HG03103 (cell line): ENCODE measurements around the gene ITPR1.

Source experiments
- ATAC-seq: cut with Tn5 transposase; IDR thresholded peaks from one replicate; pipeline ENCODE4 v1.9.1; 2021; ENCODE audit warnings: low read depth; ENCODE audit not compliant: unreplicated experiment

ITPR1 gene

GRCh38 chr3:4766716-4767499 is 273.8 kb downstream of the ITPR1 start:
- ATAC-seq: no peak

DNA sequence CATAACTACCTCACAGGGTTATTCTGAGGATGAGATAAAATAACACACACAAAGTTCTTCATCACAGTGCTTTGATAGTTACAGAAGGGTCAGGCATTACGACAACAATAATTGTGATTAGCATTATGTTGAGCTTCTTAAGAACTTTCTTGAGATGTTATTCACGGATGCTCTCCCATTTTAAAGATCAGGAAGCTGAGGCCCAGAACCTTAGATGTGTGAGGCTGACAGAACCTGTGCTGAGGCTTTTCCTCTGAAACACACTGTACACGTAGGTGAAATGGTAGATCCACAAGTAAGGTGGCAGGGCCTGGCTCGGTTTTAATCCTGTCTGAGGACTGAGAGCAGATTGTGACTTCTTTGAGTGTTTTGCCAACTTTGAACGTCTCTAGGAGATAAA is 274.9 kb downstream of the ITPR1 start:
- no peak for ATAC-seq

DNA sequence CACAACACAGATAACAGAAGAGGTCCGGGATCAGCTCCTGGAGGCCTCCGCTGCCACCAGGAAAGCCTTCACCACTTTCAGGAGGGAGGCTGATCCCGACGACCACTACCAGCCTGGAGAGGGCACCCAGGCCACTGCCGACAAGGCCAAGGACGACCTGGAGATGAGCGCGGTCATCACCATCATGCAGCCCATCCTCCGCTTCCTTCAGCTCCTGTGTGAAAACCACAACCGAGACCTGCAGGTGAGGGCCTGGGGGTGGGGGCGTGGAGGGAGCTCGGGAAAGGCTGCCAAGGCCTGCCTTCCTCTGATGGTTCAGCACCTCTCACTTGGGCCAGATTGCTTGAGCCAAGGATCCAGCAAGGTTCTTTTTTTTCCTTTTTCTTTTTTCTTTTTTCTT is 275.4 kb downstream of the ITPR1 start:
- ATAC-seq: no peak

GRCh38 chr3:4770561-4770960 is 277.4 kb downstream of the ITPR1 start:
- ATAC-seq: no peak

GRCh38 chr3:4771243-4771642 is 278.1 kb downstream of the ITPR1 start:
- no peak for ATAC-seq

- ATAC-seq: no peak
These were observed 279.1 kb downstream of the ITPR1 start for GRCh38 chr3:4772171-4772804.

- no peak for ATAC-seq
These were observed 279.7 kb downstream of the ITPR1 start for GRCh38 chr3:4772858-4773257.

- ATAC-seq: no peak
These were observed 280.4 kb downstream of the ITPR1 start for GRCh38 chr3:4773583-4773982.

GRCh38 chr3:4774531-4774930 is 281.4 kb downstream of the ITPR1 start:
- ATAC-seq: no peak

DNA sequence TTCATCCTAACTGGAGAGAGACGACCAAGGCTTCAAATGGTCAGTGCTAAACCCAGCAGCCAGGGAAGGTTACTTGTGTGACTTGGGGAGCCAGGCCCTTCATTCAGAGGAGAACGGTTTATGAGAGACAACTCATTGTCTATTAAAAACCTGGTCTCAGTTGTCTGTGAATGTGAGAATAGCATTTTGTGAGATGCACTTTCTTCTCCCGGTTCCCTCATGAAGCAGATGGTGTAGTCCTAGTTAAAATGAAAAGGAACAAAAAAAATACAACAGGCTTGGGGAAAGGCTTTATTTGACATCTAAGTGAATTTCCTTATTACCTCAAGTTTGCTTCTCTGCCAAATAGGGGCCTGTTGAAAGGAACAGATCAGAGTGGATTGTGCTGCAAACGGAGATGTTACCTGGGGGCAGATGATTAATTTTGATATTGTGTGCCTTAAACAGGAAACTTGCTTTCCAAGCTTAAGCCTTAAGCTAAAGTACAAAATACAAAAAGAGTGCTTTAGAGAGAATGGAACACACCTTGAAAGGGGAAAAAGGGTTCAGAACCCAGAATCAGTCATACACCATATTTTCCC is 283.3 kb downstream of the ITPR1 start:
- ATAC-seq: peak; percentile 36

- peak; percentile 80 for ATAC-seq
These were observed 283.9 kb downstream of the ITPR1 start for GRCh38 chr3:4776980-4777581.

DNA sequence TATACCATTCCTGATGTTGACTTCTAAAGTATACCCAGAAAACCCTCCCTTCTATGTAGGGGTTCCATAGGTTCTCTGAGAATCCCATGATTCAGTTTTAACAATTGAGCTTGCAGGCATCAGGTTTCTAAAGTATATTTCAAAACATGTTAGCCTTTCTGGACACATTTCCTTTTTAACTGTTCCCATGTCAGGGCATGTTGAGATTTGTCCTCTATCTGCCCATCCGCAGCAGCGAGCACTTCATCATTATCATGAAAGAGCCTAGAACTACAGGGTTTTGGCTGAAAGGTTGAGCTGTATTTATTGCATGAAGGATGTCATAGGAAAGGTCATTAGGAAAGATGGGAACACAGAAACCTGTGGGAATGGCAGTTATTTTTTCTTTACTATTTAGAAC is 285.0 kb downstream of the ITPR1 start:
- ATAC-seq: no peak

DNA sequence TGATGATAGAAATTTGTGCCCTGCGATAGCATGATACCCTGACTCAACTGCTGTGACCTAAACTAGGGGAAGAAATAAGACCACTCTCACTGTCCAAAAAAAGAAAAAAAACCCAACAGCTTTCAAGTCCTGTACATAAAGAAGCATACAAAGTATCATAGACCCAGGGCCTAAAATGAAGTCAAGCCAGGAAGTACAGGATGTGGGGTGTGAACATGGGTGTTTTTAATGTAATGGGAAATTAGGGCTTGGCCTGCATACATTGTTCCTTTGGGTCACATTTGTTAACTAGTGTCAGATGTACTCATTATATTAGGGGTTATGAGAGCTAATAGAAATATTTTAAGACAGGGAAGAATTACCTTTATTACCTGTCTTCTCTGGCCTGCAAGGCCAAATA is 285.6 kb downstream of the ITPR1 start:
- no peak for ATAC-seq

DNA sequence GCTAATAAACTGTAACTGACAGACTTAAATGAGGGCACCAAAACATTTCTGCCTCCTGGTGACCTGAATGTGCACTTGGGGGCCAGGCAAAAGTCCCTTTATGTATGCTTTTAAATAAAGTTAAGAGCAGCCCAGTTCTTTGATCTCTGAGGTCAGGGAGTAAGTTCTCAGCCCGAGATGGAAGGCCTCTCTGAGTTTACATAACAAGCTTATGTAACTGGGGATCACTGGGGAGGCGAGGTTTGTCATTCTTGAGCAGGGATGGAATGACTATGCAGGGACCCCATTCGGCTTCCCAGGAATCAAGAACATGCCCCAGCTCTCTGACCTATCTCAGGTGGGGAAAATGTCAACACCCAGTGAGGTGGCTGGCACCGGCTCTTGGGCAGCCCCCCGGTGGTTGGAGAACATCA is 287.4 kb downstream of the ITPR1 start:
- no peak for ATAC-seq

- no peak for ATAC-seq
These were observed 288.9 kb downstream of the ITPR1 start for GRCh38 chr3:4782095-4782494.

GRCh38 chr3:4785551-4785950 is 292.4 kb downstream of the ITPR1 start:
- no peak for ATAC-seq

DNA sequence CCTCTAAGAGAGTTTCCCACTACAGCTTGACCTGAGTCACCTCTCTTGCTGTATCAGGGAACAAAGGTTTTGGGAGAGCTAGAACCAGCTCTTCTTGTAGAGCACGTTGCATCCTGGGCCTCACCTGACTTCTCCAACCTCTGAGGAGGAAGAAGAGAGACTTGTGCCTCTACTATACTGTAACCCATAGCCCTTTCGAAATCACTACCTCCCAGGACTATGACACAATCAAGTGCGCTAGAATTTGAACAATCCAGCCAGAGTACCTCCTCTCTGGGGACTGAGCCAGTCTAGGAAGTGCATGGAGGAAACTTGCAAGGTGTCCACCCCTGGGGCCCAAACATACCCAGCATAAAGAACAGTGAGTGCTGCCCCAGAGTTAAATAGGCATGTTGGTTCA is 293.3 kb downstream of the ITPR1 start:
- no peak for ATAC-seq

- no peak for ATAC-seq
These were observed 298.2 kb downstream of the ITPR1 start for GRCh38 chr3:4791358-4791757.

- ATAC-seq: no peak
These were observed 300.2 kb downstream of the ITPR1 start for GRCh38 chr3:4793311-4793710.

DNA sequence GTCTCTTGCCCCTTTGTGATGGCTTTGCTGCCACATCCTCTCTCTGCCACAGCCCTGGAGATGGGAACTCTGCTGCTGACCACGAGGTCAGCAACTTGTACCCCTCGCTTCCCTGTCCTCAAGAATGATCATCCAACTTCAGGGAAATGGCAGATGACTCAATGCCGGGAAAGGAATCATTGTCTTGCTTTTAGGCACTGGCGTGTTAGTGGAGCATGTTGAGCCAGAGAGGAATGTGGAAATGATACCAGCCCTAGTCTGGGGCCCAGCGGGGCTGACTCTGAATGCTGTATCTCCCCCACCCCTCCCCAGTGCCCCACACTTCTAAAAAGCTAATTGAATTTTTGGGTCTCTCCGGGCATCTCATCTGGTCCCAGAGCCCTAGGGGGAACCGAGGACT is 301.2 kb downstream of the ITPR1 start:
- ATAC-seq: no peak

- ATAC-seq: no peak
These were observed 301.6 kb downstream of the ITPR1 start for GRCh38 chr3:4794798-4795197.

- ATAC-seq: no peak
These were observed 302.8 kb downstream of the ITPR1 start for GRCh38 chr3:4795905-4796304.
